ENCODE measurements around the gene CALML6.

The CALML6 gene

DNA sequence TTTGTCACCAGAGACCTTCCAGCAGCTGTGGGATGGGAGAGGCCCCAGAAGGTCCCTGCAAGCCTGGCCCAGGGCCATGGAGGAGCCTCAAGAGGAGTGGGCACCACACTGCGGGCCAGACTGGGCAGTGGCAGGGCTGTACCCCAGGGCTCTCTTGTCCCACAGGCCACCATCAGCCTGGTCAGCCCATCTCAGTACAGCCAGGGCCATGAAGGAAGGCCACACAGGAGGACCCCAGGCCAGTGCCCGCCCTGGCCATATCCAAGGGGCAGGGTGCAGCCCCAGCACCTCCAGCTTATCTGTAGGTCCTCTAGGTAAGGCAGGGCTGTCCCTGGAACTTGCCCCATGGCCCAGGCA lies 21.1 kb upstream of the CALML6 start:
- H3K27ac ChIP-seq (ENCODE audit: low read depth, low read length): no peak overlapping the region
- no peaks in the 10 kb centered on the region for H3K36me3 ChIP-seq (ENCODE audit: low read length)
- H3K9me2 ChIP-seq (replicated peaks; ENCODE audit: insufficient read depth, low read length): no peaks in the 10 kb centered on the region
- no peak overlapping the region for H3K9ac ChIP-seq (ENCODE audit: low read length)
- H2AFZ ChIP-seq (ENCODE audit: low read depth, low read length, severe bottlenecking): no peak overlapping the region
- 0 out of 2 replicates have a peak, but pooled peaks cover 12% of the 10 kb centered on the region for H3F3A ChIP-seq (ENCODE audit: insufficient read depth)
- H4K20me1 ChIP-seq (ENCODE audit: low read depth, low read length): peaks cover 7% of the 10 kb centered on the region; the same call in 1 of the 2 replicates
- peaks cover 13% of the 10 kb centered on the region for H3K79me2 ChIP-seq (ENCODE audit: insufficient read depth, low read length)
- H3K9me3 ChIP-seq (ENCODE audit: insufficient read depth, low read length): no peaks in the 10 kb centered on the region
- H3K4me2 ChIP-seq (ENCODE audit: low read depth, low read length, poor library complexity, severe bottlenecking): no peak overlapping the region
- no peak overlapping the region for H3K4me3 ChIP-seq (ENCODE audit: insufficient read depth, low read length, poor library complexity, severe bottlenecking)
- TF ChIP-seq, protein P1, sequence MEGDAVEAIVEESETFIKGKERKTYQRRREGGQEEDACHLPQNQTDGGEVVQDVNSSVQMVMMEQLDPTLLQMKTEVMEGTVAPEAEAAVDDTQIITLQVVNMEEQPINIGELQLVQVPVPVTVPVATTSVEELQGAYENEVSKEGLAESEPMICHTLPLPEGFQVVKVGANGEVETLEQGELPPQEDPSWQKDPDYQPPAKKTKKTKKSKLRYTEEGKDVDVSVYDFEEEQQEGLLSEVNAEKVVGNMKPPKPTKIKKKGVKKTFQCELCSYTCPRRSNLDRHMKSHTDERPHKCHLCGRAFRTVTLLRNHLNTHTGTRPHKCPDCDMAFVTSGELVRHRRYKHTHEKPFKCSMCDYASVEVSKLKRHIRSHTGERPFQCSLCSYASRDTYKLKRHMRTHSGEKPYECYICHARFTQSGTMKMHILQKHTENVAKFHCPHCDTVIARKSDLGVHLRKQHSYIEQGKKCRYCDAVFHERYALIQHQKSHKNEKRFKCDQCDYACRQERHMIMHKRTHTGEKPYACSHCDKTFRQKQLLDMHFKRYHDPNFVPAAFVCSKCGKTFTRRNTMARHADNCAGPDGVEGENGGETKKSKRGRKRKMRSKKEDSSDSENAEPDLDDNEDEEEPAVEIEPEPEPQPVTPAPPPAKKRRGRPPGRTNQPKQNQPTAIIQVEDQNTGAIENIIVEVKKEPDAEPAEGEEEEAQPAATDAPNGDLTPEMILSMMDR (IDR thresholded peaks at IDR 0.05; ENCODE audit: insufficient read depth, low read length, poor library complexity, severe bottlenecking): no peak
- TF ChIP-seq EZH2phosphoT487 (conservative IDR thresholded peaks at IDR 0.05; ENCODE audit: low read length): no peak
- no peaks in the 10 kb centered on the region for H3K27me3 ChIP-seq (ENCODE audit: low read length)

DNA sequence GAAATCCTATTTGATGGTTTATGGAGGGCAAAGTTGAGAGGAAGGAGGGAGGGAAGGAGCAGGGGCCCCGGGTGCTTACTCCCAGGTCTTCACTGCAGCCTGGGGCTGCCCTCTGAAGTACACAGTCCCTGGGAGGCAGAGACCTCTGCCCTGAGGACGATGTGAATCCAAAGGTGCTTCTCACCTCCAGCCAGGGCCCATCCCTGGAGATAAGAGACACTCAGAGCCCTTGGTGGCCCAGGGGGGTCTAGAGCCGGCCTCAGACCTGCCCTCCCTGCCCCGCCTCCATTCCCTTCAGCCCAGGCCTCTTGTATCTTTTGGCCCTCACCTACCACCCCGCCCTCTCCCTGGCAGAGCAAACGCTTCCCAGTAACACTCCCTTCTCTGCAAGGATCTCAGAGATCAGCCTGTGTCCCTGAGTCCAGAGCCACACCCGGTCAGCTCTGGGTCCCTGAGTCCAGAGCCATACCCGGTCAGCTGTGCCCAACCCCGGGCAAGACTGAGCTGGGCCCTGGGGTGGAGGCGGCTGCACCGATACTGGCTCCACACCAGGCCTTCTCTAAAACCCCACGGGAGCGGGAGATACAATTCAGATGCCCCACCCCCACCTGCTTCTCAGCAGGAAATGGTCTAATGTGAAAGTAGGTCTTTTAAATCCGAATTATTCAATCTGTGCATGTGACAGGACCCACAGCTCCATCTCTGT lies 20.6 kb upstream of the CALML6 start:
- Histone ChIP-seq H3K9me2 (replicated peaks; ENCODE audit: insufficient read depth, low read length) (no peaks in the 10 kb centered on the region), H3K27ac (ENCODE audit: low read depth, low read length) (no peak overlapping the region), H3K36me3 (ENCODE audit: low read length) (no peaks in the 10 kb centered on the region), H3K79me2 (ENCODE audit: insufficient read depth, low read length) (peaks cover 8% of the 10 kb centered on the region), H2AFZ (ENCODE audit: low read depth, low read length, severe bottlenecking) (no peak overlapping the region), H3K27me3 (ENCODE audit: low read length) (no peaks in the 10 kb centered on the region), H3K9ac (ENCODE audit: low read length) (no peak overlapping the region), H3K9me3 (ENCODE audit: insufficient read depth, low read length) (no peaks in the 10 kb centered on the region), H3K4me2 (ENCODE audit: low read depth, low read length, poor library complexity, severe bottlenecking) (no peak overlapping the region), H3K4me3 (ENCODE audit: insufficient read depth, low read length, poor library complexity, severe bottlenecking) (no peak overlapping the region), H3F3A (ENCODE audit: insufficient read depth) (0 out of 2 replicates have a peak, but pooled peaks cover 7% of the 10 kb centered on the region), H4K20me1 (ENCODE audit: low read depth, low read length) (0 out of 2 replicates have a peak, but pooled peaks cover 1% of the 10 kb centered on the region)
- TF ChIP-seq, protein P1 (IDR thresholded peaks at IDR 0.05; ENCODE audit: insufficient read depth, low read length, poor library complexity, severe bottlenecking): no peak

DNA sequence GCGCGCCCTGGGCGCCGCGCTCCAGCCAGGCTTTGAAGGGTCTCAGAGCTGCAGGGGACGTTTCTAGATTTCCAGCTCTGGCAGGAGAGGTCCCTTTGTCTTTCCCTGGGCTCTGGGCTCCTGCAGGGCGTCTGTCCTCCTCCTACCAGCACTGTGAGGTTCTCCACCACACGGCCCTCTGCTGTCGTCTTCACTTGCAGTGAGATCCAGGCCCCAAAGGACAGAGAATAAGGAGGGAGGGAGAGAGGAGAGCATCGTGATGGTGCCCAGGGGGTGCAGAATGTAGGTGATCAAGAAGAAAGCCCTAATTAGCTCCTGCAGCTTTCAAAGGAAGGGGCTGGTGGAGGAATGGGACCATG lies 20.0 kb upstream of the CALML6 start:
- Histone ChIP-seq H3F3A (ENCODE audit: insufficient read depth) (0 out of 2 replicates have a peak, but pooled peaks cover 6% of the 10 kb centered on the region), H3K79me2 (ENCODE audit: insufficient read depth, low read length) (peaks cover 2% of the 10 kb centered on the region), H3K36me3 (ENCODE audit: low read length) (no peaks in the 10 kb centered on the region), H3K9me2 (replicated peaks; ENCODE audit: insufficient read depth, low read length) (no peaks in the 10 kb centered on the region), H3K9ac (ENCODE audit: low read length) (no peak overlapping the region), H2AFZ (ENCODE audit: low read depth, low read length, severe bottlenecking) (no peak overlapping the region), H3K4me3 (ENCODE audit: insufficient read depth, low read length, poor library complexity, severe bottlenecking) (no peak overlapping the region), H4K20me1 (ENCODE audit: low read depth, low read length) (no peaks in the 10 kb centered on the region), H3K4me2 (ENCODE audit: low read depth, low read length, poor library complexity, severe bottlenecking) (no peak overlapping the region), H3K27me3 (ENCODE audit: low read length) (no peaks in the 10 kb centered on the region), H3K9me3 (ENCODE audit: insufficient read depth, low read length) (no peaks in the 10 kb centered on the region), H3K27ac (ENCODE audit: low read depth, low read length) (peak overlapping the region; percentile 22; the same call in 1 of the 2 replicates)
- TF ChIP-seq, protein P1 (IDR thresholded peaks at IDR 0.05; ENCODE audit: insufficient read depth, low read length, poor library complexity, severe bottlenecking): no peak
- TF ChIP-seq EZH2phosphoT487 (conservative IDR thresholded peaks at IDR 0.05; ENCODE audit: low read length): no peak
